A549 (cell line): ENCODE results near the gene PRKCE. TPM values are rescaled to one million over a fixed set of nuclear protein-coding genes. Genes with fewer than 3 reads are reported as not detected.

Experiments
- ATAC-seq, 2 experiments: fragments of 200-7000 bp in 1 of 2; fragments of >200 bp in 1 of 2; cut with Nextera tagmentation in 1 of 2; cut with Tn5 transposase in 1 of 2; 3 replicates each; pipeline versions ENCODE4 v1.8.0 to v1.9.1; 2018 to 2020; ENCODE audit warnings: mild to moderate bottlenecking in 1 of 2, moderate library complexity in 1 of 2
- CTCF ChIA-PET: fragments of 300-600 bp; sonication (Branson Sonifier 250); formaldehyde crosslinking; extraction: SDS; loops from one replicate; lab custom pipeline; 2021; ENCODE audit warnings: antibody characterized with exemption, inconsistent platforms; lab: Yijun Ruan, JAX
- POLR2A ChIA-PET: fragments of 350-600 bp; formaldehyde crosslinking; extraction: SDS; loops from one replicate; lab custom pipeline; 2021; ENCODE audit warnings: antibody characterized with exemption, inconsistent platforms; lab: Yijun Ruan, JAX
- DNase-seq, 2 experiments: peaks; one replicate each; pipeline versions ENCODE4 v3.0.0 to v3.0.0-alpha.2; 2011 to 2016; ENCODE audit warnings: low read depth in 1 of 2, low spot score in 1 of 2
- FAIRE-seq: peaks from 2 replicates; lab custom pipeline; 2011; peaks lifted over from hg19 to GRCh38; lab: Jason Lieb, UNC
- H3K27ac ChIP-seq, 2 experiments: fragments of >200 bp; sonication (Bioruptor Twin); formaldehyde crosslinking; 3 replicates each; pipeline ENCODE4 v1.5.1; 2016 to 2017
- H3K4me1 ChIP-seq: fragments of >200 bp; sonication (Bioruptor Twin); formaldehyde crosslinking; 3 replicates; pipeline ENCODE4 v1.6.1; 2016
- H3K4me2 ChIP-seq: fragments of >200 bp; sonication (Bioruptor Twin); formaldehyde crosslinking; 3 replicates; pipeline ENCODE4 v1.6.1; 2016
- H3K4me3 ChIP-seq: fragments of >200 bp; sonication (Bioruptor Twin); formaldehyde crosslinking; 3 replicates; pipeline ENCODE4 v1.5.1; 2016
- H3K9me3 ChIP-seq: fragments of >200 bp; sonication (Bioruptor Twin); formaldehyde crosslinking; 3 replicates; pipeline ENCODE4 v1.6.1; 2016
- BHLHE40 ChIP-seq: IDR thresholded peaks from 2 replicates; pipeline ENCODE4 v1.6.1; 2012; ENCODE audit warnings: low read depth, low read length, inconsistent platforms
- CBX2 ChIP-seq: fragments of 200-600 bp; sonication (generic); IDR thresholded peaks from 2 replicates; pipeline ENCODE4 v1.6.1; 2016; ENCODE audit warnings: low read depth, mild to moderate bottlenecking, borderline replicate concordance
- CHD2 ChIP-seq: fragments of 150-350 bp; IDR thresholded peaks from 2 replicates; pipeline ENCODE4 v1.6.1; 2014; ENCODE audit warnings: low read length; ENCODE audit not compliant: partially characterized antibody
- E2F6 ChIP-seq: IDR thresholded peaks from 2 replicates; pipeline ENCODE4 v1.6.1; 2012; ENCODE audit warnings: low read depth, borderline replicate concordance
- ESRRA ChIP-seq: fragments of 150-350 bp; IDR thresholded peaks from 2 replicates; pipeline ENCODE4 v1.6.1; 2014; ENCODE audit warnings: mild to moderate bottlenecking, low read length, borderline replicate concordance
- FOSL2 ChIP-seq, 2 experiments: fragments of 450-650 bp in 1 of 2; fragments of >200 bp in 1 of 2; sonication (Bioruptor Twin) in 1 of 2; formaldehyde crosslinking; IDR thresholded peaks; 2 replicates each; pipeline versions ENCODE4 v1.5.0 to v1.6.1; 2016 to 2020; ENCODE audit warnings: mild to moderate bottlenecking in 1 of 2, moderate library complexity in 1 of 2
- GATA3 ChIP-seq: IDR thresholded peaks from 2 replicates; pipeline ENCODE4 v1.6.1; 2012; ENCODE audit warnings: borderline replicate concordance
- HDAC2 ChIP-seq: fragments of 200-600 bp; sonication (generic); IDR thresholded peaks from 2 replicates; pipeline ENCODE4 v1.6.1; 2016
- HOXB13 ChIP-seq: fragments of 250-450 bp; sonication (Bioruptor Pico); IDR thresholded peaks from 2 replicates; pipeline ENCODE4 v1.5.0; 2020; ENCODE audit warnings: low read depth, mild to moderate bottlenecking, moderate library complexity
- JUNB ChIP-seq: fragments of >200 bp; sonication (Bioruptor Twin); formaldehyde crosslinking; IDR thresholded peaks from 2 replicates; pipeline ENCODE4 v1.6.1; 2016
- KDM5A ChIP-seq: fragments of 200-600 bp; sonication (generic); IDR thresholded peaks from 2 replicates; pipeline ENCODE4 v1.6.1; 2016; ENCODE audit warnings: antibody characterized with exemption, mild to moderate bottlenecking
- MYC ChIP-seq: IDR thresholded peaks from 2 replicates; pipeline ENCODE4 v1.6.1; 2012; ENCODE audit warnings: mild to moderate bottlenecking, inconsistent platforms, low read length, improper control_type of control experiment, borderline replicate concordance
- NR3C1 ChIP-seq: fragments of >200 bp; sonication (Bioruptor Twin); formaldehyde crosslinking; IDR thresholded peaks from 3 replicates; pipeline ENCODE4 v1.6.1; 2017
- POLR2A ChIP-seq: IDR thresholded peaks from 2 replicates; pipeline ENCODE4 v1.6.1; 2012; ENCODE audit warnings: mild to moderate bottlenecking, low read length
- RFX5 ChIP-seq: fragments of 450-650 bp; IDR thresholded peaks from 2 replicates; pipeline ENCODE4 v1.7.1; 2014; ENCODE audit warnings: antibody characterized with exemption, mild to moderate bottlenecking, moderate library complexity
- RNF2 ChIP-seq: fragments of 200-600 bp; sonication (generic); IDR thresholded peaks from 2 replicates; pipeline ENCODE4 v1.6.1; 2016; ENCODE audit warnings: low read depth, mild to moderate bottlenecking, antibody characterized with exemption, moderate library complexity, borderline replicate concordance
- SMC3 ChIP-seq: fragments of >200 bp; sonication (Bioruptor Twin); formaldehyde crosslinking; IDR thresholded peaks from 3 replicates; pipeline ENCODE4 v1.6.1; 2018; ENCODE audit warnings: inconsistent platforms
- SREBF2 ChIP-seq: fragments of 450-650 bp; IDR thresholded peaks from 2 replicates; pipeline ENCODE4 v1.6.1; 2014; ENCODE audit warnings: mild to moderate bottlenecking, moderate library complexity
- TFCP2L1 ChIP-seq: fragments of 250-450 bp; sonication (Bioruptor Pico); IDR thresholded peaks from 2 replicates; pipeline ENCODE4 v1.5.0; 2021; ENCODE audit warnings: mild to moderate bottlenecking
- USF2 ChIP-seq: fragments of 450-650 bp; IDR thresholded peaks from 2 replicates; pipeline ENCODE4 v1.6.1; 2014; ENCODE audit warnings: antibody characterized with exemption
- ZC3H11A ChIP-seq: fragments of 450-650 bp; IDR thresholded peaks from 2 replicates; pipeline ENCODE4 v1.6.1; 2014; ENCODE audit warnings: antibody characterized with exemption, mild to moderate bottlenecking
- ZFP36 ChIP-seq: fragments of 450-650 bp; IDR thresholded peaks from 2 replicates; pipeline ENCODE4 v1.6.1; 2014; ENCODE audit warnings: borderline replicate concordance; ENCODE audit not compliant: partially characterized antibody
- ZSCAN20 ChIP-seq: fragments of 250-450 bp; sonication (Bioruptor Pico); IDR thresholded peaks from 2 replicates; pipeline ENCODE4 v1.8.0; 2022; ENCODE audit warnings: mild to moderate bottlenecking, moderate library complexity
- WGBS: methylation state at CpG from one replicate; pipeline ENCODE4 v1.1.6; 2017; ENCODE audit errors: missing lambda C conversion rate; 5-methylcytosine and 5-hydroxymethylcytosine counted together
- polyA plus RNA-seq, 4 experiments: library from polyadenylated mRNA; depleted of rRNA in 3 of 4; stranded (reverse); fragments of >200 nt; fragmentation: RNase III in 1 of 4; extraction: RNeasy Plus Mini Kit Qiagen cat#74134 plus additional on column Dnase treatment in 1 of 4; gene quantifications; 2 replicates in 3 of 4; 3 replicates in 1 of 4; pipeline ENCODE4 v1.2.3, GENCODE V29; 2011 to 2017
- TF ChIP-seq, protein P1 (sequence below): fragments of 150-350 bp; IDR thresholded peaks from 2 replicates; pipeline ENCODE4 v1.6.1; 2014; ENCODE audit warnings: low read depth, mild to moderate bottlenecking, low read length
- TF ChIP-seq, protein P2 (sequence below): fragments of 250-450 bp; sonication (Bioruptor Pico); IDR thresholded peaks from 2 replicates; pipeline ENCODE4 v1.5.0; 2020; ENCODE audit warnings: low read depth, mild to moderate bottlenecking, moderate library complexity
- TF ChIP-seq, protein P3 (sequence below): fragments of >200 bp; sonication (Bioruptor Twin); formaldehyde crosslinking; IDR thresholded peaks from 3 replicates; pipeline ENCODE4 v1.6.1; 2016
- TF ChIP-seq, protein P4 (sequence below): fragments of 200-600 bp; sonication (generic); IDR thresholded peaks from 2 replicates; pipeline ENCODE4 v1.6.1; 2016; ENCODE audit warnings: antibody characterized with exemption, mild to moderate bottlenecking, moderate library complexity
- TF ChIP-seq, protein P5 (sequence below): fragments of 250-450 bp; sonication (Bioruptor Pico); IDR thresholded peaks from 2 replicates; pipeline ENCODE4 v1.5.0; 2021; ENCODE audit warnings: mild to moderate bottlenecking, moderate library complexity, borderline replicate concordance

PRKCE gene
- polyA plus RNA-seq, 2 of the 4 experiments (the other 2 are of a cell fraction), result 11.5 to 12.0 TPM

DNA sequence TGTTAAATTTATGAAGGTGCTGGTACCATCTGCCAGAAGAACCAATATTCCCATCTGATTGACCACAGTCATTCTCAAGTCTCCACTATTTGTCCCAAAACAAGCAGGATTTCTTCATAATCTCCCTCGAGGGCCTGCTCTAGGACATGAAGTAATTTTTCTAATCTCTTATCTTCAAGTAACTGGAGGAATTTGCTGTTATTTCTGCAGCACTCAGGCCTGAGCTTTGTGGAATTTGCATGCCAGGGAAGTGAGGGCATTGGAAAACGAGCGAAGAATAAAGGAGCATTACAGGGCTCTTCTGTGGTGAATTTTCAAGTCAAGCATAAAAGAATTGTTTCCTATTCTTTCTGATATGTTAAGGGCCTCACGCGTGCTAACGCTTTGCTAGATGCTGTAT is 484.5 kb downstream of the PRKCE start:
- WGBS, result 83% methylated on average over 6 of the region's 6 CpGs
- POLR2A ChIA-PET, result no interaction called here
- ATAC-seq, result no peak

GRCh38 chr2:46136481-46136880 is 485.0 kb downstream of the PRKCE start:
- CTCF ChIA-PET, result interaction anchor here (1.2 kb wide), 1 partner anchor 10 kb away, joined by 4 read pairs; no protein-coding TSS in a partner anchor
- H3K9me3 ChIP-seq, result no peaks in the 10 kb centered on the region
- POLR2A ChIA-PET, result no interaction called here
- ATAC-seq (no peak), DNase-seq (no peak), FAIRE-seq (no peak)
- peak overlapping the region in 1 of 2 experiments; percentile 5; a peak in 1 of 6 replicates for H3K27ac ChIP-seq
- H3K4me3 ChIP-seq, result no peak overlapping the region
- 94% methylated on average over 5 of the region's 5 CpGs for WGBS
- H3K4me2 ChIP-seq, result no peak overlapping the region
- peaks cover 6% of the 10 kb centered on the region; the same call in 2 of the 3 replicates for H3K4me1 ChIP-seq
- TF ChIP-seq BHLHE40 (no peak), ZFP36 (no peak), USF2 (no peak), TFCP2L1 (CRISPR knock-in tag) (no peak), SMC3 (no peak), RFX5 (no peak), JUNB (no peak), CBX2 (no peak), GATA3 (no peak), SREBF2 (no peak), KDM5A (no peak), FOSL2 (IDR thresholded peaks at IDR 0.05) (no peak), FOSL2 (CRISPR knock-in tag; IDR thresholded peaks at IDR 0.05) (no peak), ESRRA (no peak)
- TF ChIP-seq, protein P1, sequence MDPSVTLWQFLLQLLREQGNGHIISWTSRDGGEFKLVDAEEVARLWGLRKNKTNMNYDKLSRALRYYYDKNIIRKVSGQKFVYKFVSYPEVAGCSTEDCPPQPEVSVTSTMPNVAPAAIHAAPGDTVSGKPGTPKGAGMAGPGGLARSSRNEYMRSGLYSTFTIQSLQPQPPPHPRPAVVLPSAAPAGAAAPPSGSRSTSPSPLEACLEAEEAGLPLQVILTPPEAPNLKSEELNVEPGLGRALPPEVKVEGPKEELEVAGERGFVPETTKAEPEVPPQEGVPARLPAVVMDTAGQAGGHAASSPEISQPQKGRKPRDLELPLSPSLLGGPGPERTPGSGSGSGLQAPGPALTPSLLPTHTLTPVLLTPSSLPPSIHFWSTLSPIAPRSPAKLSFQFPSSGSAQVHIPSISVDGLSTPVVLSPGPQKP, result no peak
- TF ChIP-seq, protein P2, sequence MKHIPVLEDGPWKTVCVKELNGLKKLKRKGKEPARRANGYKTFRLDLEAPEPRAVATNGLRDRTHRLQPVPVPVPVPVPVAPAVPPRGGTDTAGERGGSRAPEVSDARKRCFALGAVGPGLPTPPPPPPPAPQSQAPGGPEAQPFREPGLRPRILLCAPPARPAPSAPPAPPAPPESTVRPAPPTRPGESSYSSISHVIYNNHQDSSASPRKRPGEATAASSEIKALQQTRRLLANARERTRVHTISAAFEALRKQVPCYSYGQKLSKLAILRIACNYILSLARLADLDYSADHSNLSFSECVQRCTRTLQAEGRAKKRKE, result no peak

More for the DNA sequence above, 484.5 kb downstream of the PRKCE start:
- Histone ChIP-seq H3K9me3 (no peaks in the 10 kb centered on the region), H3K4me1 (peaks cover 6% of the 10 kb centered on the region; the same call in 2 of the 3 replicates), H3K27ac (peak overlapping the region in 1 of 2 experiments; percentile 5; a peak in 1 of 6 replicates), H3K4me3 (no peak overlapping the region), H3K4me2 (no peak overlapping the region)
- no peak for TF ChIP-seq HOXB13 (CRISPR knock-in tag)
- TF ChIP-seq, protein P3, sequence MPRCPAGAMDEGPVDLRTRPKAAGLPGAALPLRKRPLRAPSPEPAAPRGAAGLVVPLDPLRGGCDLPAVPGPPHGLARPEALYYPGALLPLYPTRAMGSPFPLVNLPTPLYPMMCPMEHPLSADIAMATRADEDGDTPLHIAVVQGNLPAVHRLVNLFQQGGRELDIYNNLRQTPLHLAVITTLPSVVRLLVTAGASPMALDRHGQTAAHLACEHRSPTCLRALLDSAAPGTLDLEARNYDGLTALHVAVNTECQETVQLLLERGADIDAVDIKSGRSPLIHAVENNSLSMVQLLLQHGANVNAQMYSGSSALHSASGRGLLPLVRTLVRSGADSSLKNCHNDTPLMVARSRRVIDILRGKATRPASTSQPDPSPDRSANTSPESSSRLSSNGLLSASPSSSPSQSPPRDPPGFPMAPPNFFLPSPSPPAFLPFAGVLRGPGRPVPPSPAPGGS, result no peak
- no peak for TF ChIP-seq HDAC2
- no peak for TF ChIP-seq FOSL2 (IDR thresholded peaks at IDR 0.05)
- TF ChIP-seq FOSL2 (CRISPR knock-in tag; IDR thresholded peaks at IDR 0.05), result no peak
- no peak for TF ChIP-seq RNF2
- no peak for TF ChIP-seq MYC
- TF ChIP-seq CHD2, result no peak
- TF ChIP-seq, protein P4, sequence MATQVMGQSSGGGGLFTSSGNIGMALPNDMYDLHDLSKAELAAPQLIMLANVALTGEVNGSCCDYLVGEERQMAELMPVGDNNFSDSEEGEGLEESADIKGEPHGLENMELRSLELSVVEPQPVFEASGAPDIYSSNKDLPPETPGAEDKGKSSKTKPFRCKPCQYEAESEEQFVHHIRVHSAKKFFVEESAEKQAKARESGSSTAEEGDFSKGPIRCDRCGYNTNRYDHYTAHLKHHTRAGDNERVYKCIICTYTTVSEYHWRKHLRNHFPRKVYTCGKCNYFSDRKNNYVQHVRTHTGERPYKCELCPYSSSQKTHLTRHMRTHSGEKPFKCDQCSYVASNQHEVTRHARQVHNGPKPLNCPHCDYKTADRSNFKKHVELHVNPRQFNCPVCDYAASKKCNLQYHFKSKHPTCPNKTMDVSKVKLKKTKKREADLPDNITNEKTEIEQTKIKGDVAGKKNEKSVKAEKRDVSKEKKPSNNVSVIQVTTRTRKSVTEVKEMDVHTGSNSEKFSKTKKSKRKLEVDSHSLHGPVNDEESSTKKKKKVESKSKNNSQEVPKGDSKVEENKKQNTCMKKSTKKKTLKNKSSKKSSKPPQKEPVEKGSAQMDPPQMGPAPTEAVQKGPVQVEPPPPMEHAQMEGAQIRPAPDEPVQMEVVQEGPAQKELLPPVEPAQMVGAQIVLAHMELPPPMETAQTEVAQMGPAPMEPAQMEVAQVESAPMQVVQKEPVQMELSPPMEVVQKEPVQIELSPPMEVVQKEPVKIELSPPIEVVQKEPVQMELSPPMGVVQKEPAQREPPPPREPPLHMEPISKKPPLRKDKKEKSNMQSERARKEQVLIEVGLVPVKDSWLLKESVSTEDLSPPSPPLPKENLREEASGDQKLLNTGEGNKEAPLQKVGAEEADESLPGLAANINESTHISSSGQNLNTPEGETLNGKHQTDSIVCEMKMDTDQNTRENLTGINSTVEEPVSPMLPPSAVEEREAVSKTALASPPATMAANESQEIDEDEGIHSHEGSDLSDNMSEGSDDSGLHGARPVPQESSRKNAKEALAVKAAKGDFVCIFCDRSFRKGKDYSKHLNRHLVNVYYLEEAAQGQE, result no peak
- TF ChIP-seq, protein P5, sequence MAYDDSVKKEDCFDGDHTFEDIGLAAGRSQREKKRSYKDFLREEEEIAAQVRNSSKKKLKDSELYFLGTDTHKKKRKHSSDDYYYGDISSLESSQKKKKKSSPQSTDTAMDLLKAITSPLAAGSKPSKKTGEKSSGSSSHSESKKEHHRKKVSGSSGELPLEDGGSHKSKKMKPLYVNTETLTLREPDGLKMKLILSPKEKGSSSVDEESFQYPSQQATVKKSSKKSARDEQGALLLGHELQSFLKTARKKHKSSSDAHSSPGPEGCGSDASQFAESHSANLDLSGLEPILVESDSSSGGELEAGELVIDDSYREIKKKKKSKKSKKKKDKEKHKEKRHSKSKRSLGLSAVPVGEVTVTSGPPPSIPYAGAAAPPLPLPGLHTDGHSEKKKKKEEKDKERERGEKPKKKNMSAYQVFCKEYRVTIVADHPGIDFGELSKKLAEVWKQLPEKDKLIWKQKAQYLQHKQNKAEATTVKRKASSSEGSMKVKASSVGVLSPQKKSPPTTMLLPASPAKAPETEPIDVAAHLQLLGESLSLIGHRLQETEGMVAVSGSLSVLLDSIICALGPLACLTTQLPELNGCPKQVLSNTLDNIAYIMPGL (CRISPR knock-in tag), result no peak
- no peak for TF ChIP-seq E2F6
- TF ChIP-seq ZC3H11A, result no peak
- TF ChIP-seq NR3C1, result no peak
- TF ChIP-seq ZSCAN20 (CRISPR knock-in tag), result no peak
- no peak for TF ChIP-seq POLR2A
- CTCF ChIA-PET, result interaction anchor here (1.2 kb wide), 1 partner anchor 10 kb away, joined by 4 read pairs; no protein-coding TSS in a partner anchor
- FAIRE-seq (no peak), DNase-seq (no peak)
